Measurements from ENCODE around the gene SPINT3.

Gene SPINT3

DNA sequence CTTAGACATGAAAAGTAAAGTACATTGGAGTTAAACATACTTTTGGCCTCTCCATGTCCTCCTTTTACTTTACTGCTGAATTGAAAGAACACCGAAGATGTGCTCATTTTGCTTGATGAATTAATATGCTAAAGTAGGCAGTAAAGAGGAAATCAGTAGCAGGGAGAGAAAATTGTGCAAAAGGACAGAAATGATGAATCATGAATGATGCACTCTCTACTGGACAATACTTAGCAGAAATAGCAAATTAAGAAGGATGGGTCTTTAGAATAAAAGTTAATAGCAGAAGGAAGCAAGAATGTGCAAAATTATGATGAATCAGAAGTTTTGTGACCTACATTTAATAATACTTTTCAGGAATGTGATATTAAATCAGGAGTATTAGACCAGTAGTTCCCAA lies 8.4 kb upstream of the SPINT3 start:
- no peaks in the 10 kb centered on the region for H3K27me3 ChIP-seq (ENCODE audit: insufficient read depth, low read depth)

GRCh38 chr20:45518282-45518681 lies 2.9 kb upstream of the SPINT3 start:
- Histone ChIP-seq H3K4me3 (IDR thresholded peaks at IDR 0.05; ENCODE audit: insufficient read depth, low read depth, low read length) (no peak overlapping the region), H3K4me2 (no peak overlapping the region), H3K4me1 (ENCODE audit: low read depth, poor library complexity, severe bottlenecking) (no peaks in the 10 kb centered on the region), H3K9ac (no peak overlapping the region), H3K27ac (no peak overlapping the region), H3K79me2 (ENCODE audit: insufficient read depth, low read depth) (no peaks in the 10 kb centered on the region), H4K20me1 (ENCODE audit: insufficient read depth) (no peaks in the 10 kb centered on the region), H3K27me3 (ENCODE audit: insufficient read depth, low read depth) (no peaks in the 10 kb centered on the region), H3K36me3 (ENCODE audit: insufficient read depth) (no peaks in the 10 kb centered on the region), H2AFZ (ENCODE audit: low read depth) (no peak overlapping the region)
- TF ChIP-seq, protein P1, sequence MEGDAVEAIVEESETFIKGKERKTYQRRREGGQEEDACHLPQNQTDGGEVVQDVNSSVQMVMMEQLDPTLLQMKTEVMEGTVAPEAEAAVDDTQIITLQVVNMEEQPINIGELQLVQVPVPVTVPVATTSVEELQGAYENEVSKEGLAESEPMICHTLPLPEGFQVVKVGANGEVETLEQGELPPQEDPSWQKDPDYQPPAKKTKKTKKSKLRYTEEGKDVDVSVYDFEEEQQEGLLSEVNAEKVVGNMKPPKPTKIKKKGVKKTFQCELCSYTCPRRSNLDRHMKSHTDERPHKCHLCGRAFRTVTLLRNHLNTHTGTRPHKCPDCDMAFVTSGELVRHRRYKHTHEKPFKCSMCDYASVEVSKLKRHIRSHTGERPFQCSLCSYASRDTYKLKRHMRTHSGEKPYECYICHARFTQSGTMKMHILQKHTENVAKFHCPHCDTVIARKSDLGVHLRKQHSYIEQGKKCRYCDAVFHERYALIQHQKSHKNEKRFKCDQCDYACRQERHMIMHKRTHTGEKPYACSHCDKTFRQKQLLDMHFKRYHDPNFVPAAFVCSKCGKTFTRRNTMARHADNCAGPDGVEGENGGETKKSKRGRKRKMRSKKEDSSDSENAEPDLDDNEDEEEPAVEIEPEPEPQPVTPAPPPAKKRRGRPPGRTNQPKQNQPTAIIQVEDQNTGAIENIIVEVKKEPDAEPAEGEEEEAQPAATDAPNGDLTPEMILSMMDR (conservative IDR thresholded peaks at IDR 0.05; ENCODE audit: low read depth, low read length): no peak

More for the DNA sequence above, 8.4 kb upstream of the SPINT3 start:
- Histone ChIP-seq H3K4me3 (IDR thresholded peaks at IDR 0.05; ENCODE audit: insufficient read depth, low read depth, low read length) (no peak overlapping the region), H2AFZ (ENCODE audit: low read depth) (no peak overlapping the region), H3K27ac (no peak overlapping the region), H3K79me2 (ENCODE audit: insufficient read depth, low read depth) (no peaks in the 10 kb centered on the region), H3K36me3 (ENCODE audit: insufficient read depth) (no peaks in the 10 kb centered on the region), H4K20me1 (ENCODE audit: insufficient read depth) (no peaks in the 10 kb centered on the region), H3K4me2 (no peak overlapping the region), H3K9ac (no peak overlapping the region), H3K4me1 (ENCODE audit: low read depth, poor library complexity, severe bottlenecking) (no peaks in the 10 kb centered on the region)
- TF ChIP-seq, protein P1 (conservative IDR thresholded peaks at IDR 0.05; ENCODE audit: low read depth, low read length): no peak

GRCh38 chr20:45510242-45510862 lies 5.1 kb downstream of the SPINT3 start:
- no peaks in the 10 kb centered on the region for H3K36me3 ChIP-seq (ENCODE audit: insufficient read depth)
- TF ChIP-seq, protein P1 (conservative IDR thresholded peaks at IDR 0.05; ENCODE audit: low read depth, low read length): no peak
- no peaks in the 10 kb centered on the region for H4K20me1 ChIP-seq (ENCODE audit: insufficient read depth)
- no peak overlapping the region for H2AFZ ChIP-seq (ENCODE audit: low read depth)
- H3K4me2 ChIP-seq: no peak overlapping the region
- H3K9ac ChIP-seq: no peak overlapping the region
- H3K79me2 ChIP-seq (ENCODE audit: insufficient read depth, low read depth): no peaks in the 10 kb centered on the region
- no peak overlapping the region for H3K4me3 ChIP-seq (IDR thresholded peaks at IDR 0.05; ENCODE audit: insufficient read depth, low read depth, low read length)
- no peak overlapping the region for H3K27ac ChIP-seq
- peaks cover 38% of the 10 kb centered on the region for H3K4me1 ChIP-seq (ENCODE audit: low read depth, poor library complexity, severe bottlenecking)
- no peaks in the 10 kb centered on the region for H3K27me3 ChIP-seq (ENCODE audit: insufficient read depth, low read depth)

DNA sequence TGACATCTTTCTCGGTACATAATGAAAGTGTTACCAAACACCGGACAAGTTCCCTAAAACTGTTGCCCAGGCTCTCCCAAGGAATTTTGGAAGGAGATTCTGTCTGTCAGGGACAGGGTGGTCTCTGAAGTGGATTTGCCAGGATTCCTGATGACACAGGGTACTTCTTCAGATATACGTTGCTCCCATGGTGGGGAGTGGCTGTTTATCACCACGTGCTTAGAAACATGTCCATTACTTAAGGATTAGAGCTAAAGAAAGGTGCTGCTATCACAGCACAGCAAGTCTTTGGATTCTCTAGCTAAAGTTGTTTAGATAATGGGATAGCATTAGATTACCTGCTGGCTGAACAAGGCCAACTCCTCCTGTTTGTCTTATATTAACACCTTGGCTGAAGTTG lies 6.3 kb downstream of the SPINT3 start:
- Histone ChIP-seq H3K4me3 (IDR thresholded peaks at IDR 0.05; ENCODE audit: insufficient read depth, low read depth, low read length) (no peak overlapping the region), H3K9ac (no peak overlapping the region), H3K79me2 (ENCODE audit: insufficient read depth, low read depth) (no peaks in the 10 kb centered on the region), H3K4me1 (ENCODE audit: low read depth, poor library complexity, severe bottlenecking) (peaks cover 38% of the 10 kb centered on the region), H3K36me3 (ENCODE audit: insufficient read depth) (no peaks in the 10 kb centered on the region), H4K20me1 (ENCODE audit: insufficient read depth) (no peaks in the 10 kb centered on the region), H3K27ac (no peak overlapping the region), H2AFZ (ENCODE audit: low read depth) (no peak overlapping the region), H3K27me3 (ENCODE audit: insufficient read depth, low read depth) (no peaks in the 10 kb centered on the region), H3K4me2 (no peak overlapping the region; the same call in 1 of the 2 replicates)
- TF ChIP-seq, protein P1 (conservative IDR thresholded peaks at IDR 0.05; ENCODE audit: low read depth, low read length): no peak
